ENCODE results near the gene PRMT1.

- no peak for TF ChIP-seq CTCF (IDR thresholded peaks at IDR 0.05)
- peak; percentile 31 for TF ChIP-seq POLR2A (IDR thresholded peaks at IDR 0.05)
Observed at GRCh38 chr19:49665351-49666119, 11.5 kb upstream of the PRMT1 start, which contains the start of the genes BCL2L12 and IRF3.
